GM04503 (cell line): Measurements from ENCODE around the gene C1QTNF7.
A peak's percentile ranks its signal among the peaks of the same experiment; 100 is the strongest.

Experiments
- DNase-seq: peaks from one replicate; pipeline ENCODE4 v3.0.0-alpha.2; 2012; ENCODE audit warnings: low read depth

The C1QTNF7 gene

DNA sequence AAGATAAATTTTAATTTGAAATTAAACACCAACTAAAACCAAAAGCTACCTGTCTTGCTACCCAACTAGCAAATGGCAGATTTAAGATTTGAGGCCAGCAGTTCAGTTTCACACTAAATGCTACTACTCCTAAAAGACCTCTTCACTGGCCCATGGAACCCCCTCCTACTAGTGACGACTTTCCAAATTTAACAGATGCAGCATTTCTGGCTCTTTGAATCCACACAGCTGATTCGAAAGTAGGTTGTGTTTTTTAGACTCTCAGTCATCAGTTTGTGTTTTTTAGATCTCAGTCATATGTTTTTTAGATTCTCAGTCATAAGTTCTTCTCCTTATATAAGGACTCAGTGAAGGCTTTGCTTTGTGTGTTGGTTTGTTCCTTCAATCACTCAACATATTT lies 30.8 kb downstream of the C1QTNF7 start:
- DNase-seq = no peak

- DNase-seq = peak; percentile 17
Measured at GRCh38 chr4:15459706-15460105, 31.9 kb downstream of the C1QTNF7 start.

GRCh38 chr4:15466596-15466995 lies 38.8 kb downstream of the C1QTNF7 start:
- DNase-seq = no peak

DNA sequence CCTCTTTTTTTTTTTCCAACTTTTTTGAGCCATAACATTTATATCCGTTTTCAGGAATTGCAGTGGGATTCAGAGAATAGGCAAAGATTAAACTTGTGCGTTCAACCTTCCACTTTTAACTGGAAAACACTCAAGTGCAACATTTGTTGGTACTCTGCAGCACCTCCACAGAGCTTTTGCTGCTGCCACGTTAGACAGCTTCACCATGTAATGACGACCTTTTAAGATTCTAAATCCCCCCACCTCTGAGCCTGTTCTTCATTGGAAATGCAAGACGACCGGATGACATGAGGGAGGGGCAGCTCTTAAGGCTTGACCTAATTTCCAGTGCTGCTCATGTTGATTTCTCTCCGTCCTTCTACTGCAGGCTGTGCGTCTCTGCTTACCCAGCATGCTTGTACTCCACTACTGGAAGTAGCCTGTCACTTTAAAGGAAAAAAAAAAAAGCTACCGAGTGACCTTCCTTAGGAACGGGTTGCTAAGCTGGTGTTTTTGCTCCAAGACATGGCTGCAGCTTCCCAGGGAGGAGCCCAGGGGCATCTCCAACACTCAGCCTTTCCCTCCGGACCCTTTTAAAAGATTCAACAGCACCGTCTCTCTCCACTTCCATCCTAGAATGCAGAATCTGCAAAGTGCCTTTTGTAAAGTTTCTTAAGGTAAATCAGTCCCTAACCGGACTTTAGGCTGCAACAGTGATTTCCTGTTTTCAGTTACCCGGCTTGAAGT lies 41.7 kb downstream of the C1QTNF7 start, which contains the start of gene CC2D2A:
Gene CC2D2A (plus strand): TSS at position 481 of the 726 bp plus-strand sequence. CDS start 6,051 bp downstream, outside the sequence.
- DNase-seq = no peak

GRCh38 chr4:15470128-15470475 lies 42.3 kb downstream of the C1QTNF7 start:
- DNase-seq = no peak

DNA sequence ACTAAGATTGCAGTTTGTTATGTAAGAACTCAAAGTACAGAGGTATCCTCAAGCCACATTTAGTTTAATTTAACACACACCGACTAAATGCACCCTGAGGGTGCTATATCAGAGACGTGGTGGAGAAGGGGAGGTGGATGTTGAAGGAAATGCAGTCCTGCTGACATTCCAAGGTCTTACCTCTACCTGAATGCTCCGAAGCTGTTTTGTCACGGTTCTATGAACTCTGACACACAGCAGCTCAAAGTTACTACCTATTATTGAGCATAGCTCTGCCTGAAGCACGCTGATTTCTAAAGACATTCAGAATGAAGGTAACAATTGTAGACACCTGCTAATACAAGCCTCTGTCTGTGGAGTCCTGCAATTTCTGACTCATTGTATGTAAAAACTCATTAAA lies 48.6 kb downstream of the C1QTNF7 start:
- no peak for DNase-seq

DNA sequence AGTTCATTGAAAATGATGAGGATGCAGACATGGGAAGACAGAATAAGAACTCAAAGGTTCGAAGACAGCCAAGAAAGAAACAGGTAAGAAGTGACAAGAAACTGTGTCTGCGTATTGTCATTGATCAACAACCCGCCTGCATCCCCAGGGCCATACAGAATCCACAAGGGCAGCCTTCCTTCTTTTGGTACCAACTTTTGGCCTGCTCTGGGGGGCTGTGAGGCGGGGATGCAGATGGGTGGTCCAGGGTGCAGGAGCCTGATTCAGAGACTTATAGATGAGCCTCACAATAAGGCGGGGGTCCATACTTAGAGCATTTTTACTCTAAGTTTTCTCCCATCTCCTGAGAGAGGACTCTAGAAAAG lies 50.9 kb downstream of the C1QTNF7 start:
- DNase-seq = no peak

- DNase-seq = peak; percentile 45
Measured at GRCh38 chr4:15479089-15479912, 51.5 kb downstream of the C1QTNF7 start.

- no peak for DNase-seq
Measured at GRCh38 chr4:15479913-15480185, 52.0 kb downstream of the C1QTNF7 start.

DNA sequence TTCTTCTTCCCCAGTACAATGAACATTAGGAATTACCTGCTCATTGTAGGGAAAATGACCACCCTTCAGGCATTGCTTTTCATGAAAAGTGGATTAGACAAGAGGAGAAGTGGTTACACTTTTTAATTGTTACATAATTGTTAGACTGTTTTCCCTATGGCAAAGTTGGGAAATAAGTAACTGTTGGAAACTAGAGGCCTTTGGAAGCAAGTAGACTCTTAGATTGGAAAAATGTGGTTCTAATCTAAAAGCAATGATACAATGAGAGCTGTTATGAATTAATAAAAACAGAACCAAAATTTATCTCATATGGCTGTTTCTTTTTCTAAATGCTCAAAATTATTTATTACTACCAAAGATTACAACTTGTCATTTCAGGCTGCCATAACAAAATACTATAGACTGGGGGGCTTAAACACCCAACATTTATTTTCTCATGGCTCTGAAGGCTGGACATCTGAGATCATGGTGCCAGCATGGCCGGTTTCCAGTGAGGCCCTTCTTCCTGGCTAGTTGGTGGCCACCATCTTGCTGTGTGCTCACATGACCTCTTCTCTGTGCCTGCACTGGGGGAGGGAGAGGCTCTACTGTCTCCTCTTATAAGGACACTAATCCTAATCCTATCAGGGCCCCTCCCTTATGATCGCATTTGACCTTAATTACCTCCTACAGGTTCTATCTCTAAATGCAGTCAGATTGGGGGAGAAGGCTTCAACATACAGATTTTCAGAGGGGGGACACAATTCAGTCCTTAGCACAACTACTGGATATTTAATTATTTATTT lies 54.3 kb downstream of the C1QTNF7 start:
- DNase-seq = no peak

DNA sequence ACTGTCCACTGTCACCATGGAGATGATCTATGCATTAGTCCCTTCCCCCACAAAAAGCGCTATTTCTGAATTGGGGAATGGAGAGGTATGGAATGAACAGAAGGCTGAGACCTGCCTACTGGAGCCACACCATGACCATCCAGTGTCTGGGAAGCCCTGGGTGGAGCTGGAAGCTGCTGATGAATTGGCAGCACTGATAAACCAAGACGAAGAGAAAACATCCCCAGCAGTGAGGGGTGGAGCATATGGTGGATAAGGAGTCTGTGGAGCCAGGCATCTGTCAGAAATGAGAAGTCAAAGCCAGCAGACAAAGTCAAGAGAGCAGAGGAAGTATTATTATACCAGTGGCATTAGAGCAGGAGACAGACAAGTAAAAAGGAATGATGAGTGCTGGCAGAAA lies 55.0 kb downstream of the C1QTNF7 start:
- DNase-seq = no peak

GRCh38 chr4:15488136-15488535 lies 60.3 kb downstream of the C1QTNF7 start:
- DNase-seq = no peak

DNA sequence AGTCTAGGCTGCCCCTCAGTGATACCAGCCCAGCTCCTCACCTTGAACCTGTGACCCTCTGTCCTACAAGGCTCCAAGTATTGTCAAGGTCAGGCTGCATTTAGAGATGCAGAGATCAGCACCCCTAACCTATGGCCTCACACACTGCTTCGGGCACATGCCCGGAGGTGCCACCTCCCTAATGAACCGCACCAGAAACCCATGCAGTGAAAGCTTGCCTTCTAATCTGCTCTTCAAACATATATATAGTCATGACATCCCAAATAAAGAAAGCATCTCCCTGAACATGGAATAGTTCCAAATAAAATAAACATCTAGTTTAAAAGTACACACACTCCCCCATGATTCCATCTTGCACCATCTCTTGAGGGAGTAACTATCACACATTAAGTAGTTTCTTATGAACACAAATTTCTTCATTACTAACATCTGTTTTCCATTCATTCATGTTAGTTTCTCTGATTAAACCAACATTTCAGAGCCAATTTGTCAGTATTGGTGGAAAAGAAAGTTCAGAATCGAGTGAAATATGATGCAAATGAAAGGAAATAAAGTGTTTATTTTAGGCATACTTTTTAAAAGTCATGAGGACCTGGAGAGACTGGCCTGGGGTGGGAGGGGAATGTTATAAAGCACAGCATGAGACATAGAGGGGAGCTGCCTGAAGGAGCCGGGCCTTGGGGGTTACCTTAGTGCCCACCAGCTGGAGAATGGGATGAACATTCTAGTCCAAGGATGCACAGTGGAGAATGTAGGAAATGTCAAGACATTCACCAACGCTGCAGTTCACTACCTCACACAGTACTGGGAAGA lies 61.0 kb downstream of the C1QTNF7 start:
- DNase-seq = peak; percentile 23

DNA sequence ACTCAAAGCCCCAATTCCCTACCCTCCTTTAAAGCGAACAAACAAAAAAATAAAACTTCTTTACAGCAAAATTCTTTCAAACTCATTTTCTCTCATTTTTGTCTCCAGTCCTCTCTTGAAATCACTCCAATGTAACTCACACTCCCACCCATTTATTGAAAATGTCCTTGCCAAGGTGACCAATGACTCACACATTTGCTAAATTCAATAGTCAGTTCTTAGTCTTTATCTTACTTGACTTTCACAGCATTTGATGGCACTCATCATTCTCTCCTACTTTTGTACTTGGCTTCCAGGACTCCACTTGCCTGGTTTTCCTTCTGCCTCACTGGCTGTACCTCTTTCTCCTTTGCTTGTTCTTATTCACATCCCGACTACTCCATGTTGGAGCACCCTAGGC lies 61.7 kb downstream of the C1QTNF7 start:
- DNase-seq = no peak

- no peak for DNase-seq
Measured at GRCh38 chr4:15493411-15493810, 65.6 kb downstream of the C1QTNF7 start.

- DNase-seq = no peak
Measured at GRCh38 chr4:15495621-15496020, 67.8 kb downstream of the C1QTNF7 start.
